ENCODE measurements around the gene UPK2.

DNA sequence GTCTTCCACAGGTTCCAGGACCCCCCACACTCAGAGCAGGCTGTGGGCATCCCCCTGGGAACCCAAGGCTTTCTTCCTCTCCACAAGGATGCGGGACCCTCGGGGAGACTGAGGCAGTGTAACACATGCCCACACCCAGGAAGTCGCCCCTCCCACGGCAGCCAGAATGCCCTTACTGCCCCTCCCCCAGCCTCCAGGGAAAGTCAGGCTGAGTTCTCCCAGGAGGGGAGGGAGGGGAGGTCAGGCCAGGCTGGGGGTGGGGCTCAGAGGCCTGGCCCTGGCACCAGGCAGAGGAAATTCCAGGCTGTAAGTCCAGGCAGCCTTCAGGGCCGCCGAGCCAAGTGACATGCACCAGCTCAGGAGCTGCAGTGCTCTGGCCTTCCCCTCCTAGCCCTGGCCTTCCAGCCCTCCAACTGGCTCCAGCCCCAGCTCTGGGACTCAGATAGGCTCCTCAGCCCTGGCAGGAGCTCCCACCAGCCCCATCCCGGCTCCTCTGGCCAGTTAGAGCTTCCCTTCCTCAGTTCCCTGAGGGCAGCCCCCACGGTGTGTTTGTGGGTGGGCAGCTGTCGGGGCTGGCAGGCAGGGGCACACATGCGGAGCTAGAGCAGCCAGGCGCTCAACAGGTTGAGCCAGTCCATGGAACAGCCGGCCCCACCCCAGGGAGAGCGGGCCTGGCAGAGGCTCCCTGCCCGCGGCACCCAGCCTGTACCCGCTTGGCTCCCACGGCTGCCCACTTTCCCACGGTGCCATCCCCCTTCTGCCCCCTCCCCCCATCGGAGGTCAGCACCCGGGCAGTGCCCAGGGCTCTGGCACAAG lies 34.0 kb upstream of the UPK2 start:
- TF ChIP-seq, protein P1, sequence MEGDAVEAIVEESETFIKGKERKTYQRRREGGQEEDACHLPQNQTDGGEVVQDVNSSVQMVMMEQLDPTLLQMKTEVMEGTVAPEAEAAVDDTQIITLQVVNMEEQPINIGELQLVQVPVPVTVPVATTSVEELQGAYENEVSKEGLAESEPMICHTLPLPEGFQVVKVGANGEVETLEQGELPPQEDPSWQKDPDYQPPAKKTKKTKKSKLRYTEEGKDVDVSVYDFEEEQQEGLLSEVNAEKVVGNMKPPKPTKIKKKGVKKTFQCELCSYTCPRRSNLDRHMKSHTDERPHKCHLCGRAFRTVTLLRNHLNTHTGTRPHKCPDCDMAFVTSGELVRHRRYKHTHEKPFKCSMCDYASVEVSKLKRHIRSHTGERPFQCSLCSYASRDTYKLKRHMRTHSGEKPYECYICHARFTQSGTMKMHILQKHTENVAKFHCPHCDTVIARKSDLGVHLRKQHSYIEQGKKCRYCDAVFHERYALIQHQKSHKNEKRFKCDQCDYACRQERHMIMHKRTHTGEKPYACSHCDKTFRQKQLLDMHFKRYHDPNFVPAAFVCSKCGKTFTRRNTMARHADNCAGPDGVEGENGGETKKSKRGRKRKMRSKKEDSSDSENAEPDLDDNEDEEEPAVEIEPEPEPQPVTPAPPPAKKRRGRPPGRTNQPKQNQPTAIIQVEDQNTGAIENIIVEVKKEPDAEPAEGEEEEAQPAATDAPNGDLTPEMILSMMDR (conservative IDR thresholded peaks at IDR 0.05; ENCODE audit: low read length) = no peak
- TF ChIP-seq EZH2phosphoT487 (IDR thresholded peaks at IDR 0.05; ENCODE audit: borderline replicate concordance, low read depth, low read length) = no peak

All from OCI-LY7 (cell line).